Spleen (tissue), 11 donors: ENCODE measurements around the gene OR2S2. TPM values are rescaled to one million over a fixed set of nuclear protein-coding genes. Genes with fewer than 3 reads are reported as not detected.

Experiments used
- DNase-seq: peaks from one replicate; pipeline ENCODE4 v3.0.0-alpha.2; 2020
- H3K27ac ChIP-seq, 8 donors: fragments of 200-600 bp; sonication (generic) in 7 of 8; 1 replicate in 4 of 8; 2 replicates in 4 of 8; pipeline versions ENCODE4 v1.5.0 to v1.8.0; 2016 to 2021; ENCODE audit warnings: inconsistent platforms in 4 of 8, mild to moderate bottlenecking in 4 of 8, moderate library complexity in 1 of 8
- H3K27me3 ChIP-seq, 7 donors: fragments of 200-600 bp; sonication (generic) in 6 of 7; replicated peaks in 1 of 7; 1 replicate in 4 of 7; 2 replicates in 3 of 7; pipeline versions ENCODE4 v1.5.0 to v1.8.0; 2016 to 2021; ENCODE audit warnings: inconsistent platforms in 3 of 7, mild to moderate bottlenecking in 1 of 7
- H3K36me3 ChIP-seq, 6 donors: fragments of 200-600 bp; sonication (generic) in 5 of 6; 1 replicate in 4 of 6; 2 replicates in 2 of 6; pipeline versions ENCODE4 v1.5.0 to v1.8.0; 2016 to 2021; ENCODE audit warnings: inconsistent platforms in 2 of 6
- H3K4me1 ChIP-seq, 6 donors: fragments of 200-600 bp; sonication (generic) in 5 of 6; 1 replicate in 3 of 6; 2 replicates in 3 of 6; pipeline versions ENCODE4 v1.5.0 to v1.8.0; 2016 to 2021; ENCODE audit warnings: inconsistent platforms in 3 of 6
- H3K4me3 ChIP-seq, 8 donors: fragments of 200-600 bp; sonication (generic) in 7 of 8; 1 replicate in 4 of 8; 2 replicates in 4 of 8; pipeline versions ENCODE4 v1.5.0 to v1.8.0; 2016 to 2021; ENCODE audit warnings: inconsistent platforms in 4 of 8, mild to moderate bottlenecking in 4 of 8, moderate library complexity in 2 of 8
- H3K9me3 ChIP-seq, 8 donors: fragments of 200-600 bp; sonication (generic) in 7 of 8; 1 replicate in 4 of 8; 2 replicates in 4 of 8; pipeline versions ENCODE4 v1.5.0 to v1.8.0; 2016 to 2021; ENCODE audit warnings: inconsistent platforms in 4 of 8
- CTCF ChIP-seq, 11 experiments: fragments of 200-600 bp in 7 of 11; fragments of 450-650 bp in 4 of 11; sonication (generic) in 4 of 11; IDR thresholded peaks in 8 of 11; conservative IDR thresholded peaks in 3 of 11; 1 replicate in 7 of 11; 2 replicates in 4 of 11; pipeline versions ENCODE4 v1.4.0 to v1.8.0; 2016 to 2021; ENCODE audit warnings: antibody characterized with exemption in 11 of 11, inconsistent platforms in 4 of 11, mild to moderate bottlenecking in 1 of 11
- POLR2A ChIP-seq, 3 donors: fragments of 450-650 bp; IDR thresholded peaks; one replicate each; pipeline ENCODE4 v1.5.1; 2017; ENCODE audit warnings: antibody characterized with exemption in 3 of 3, mild to moderate bottlenecking in 1 of 3
- POLR2AphosphoS5 ChIP-seq, 3 donors: sonication (generic); formaldehyde crosslinking; IDR thresholded peaks; one replicate each; pipeline ENCODE4 v1.5.1; 2017; ENCODE audit warnings: antibody characterized with exemption in 3 of 3
- WGBS, 5 donors: extraction: QIAGEN DNeasy Blood & Tissue Kit in 3 of 5; methylation state at CpG; one replicate each; pipeline versions ENCODE4 v1.1.5 to v1.1.7; 2013 to 2018; 5-methylcytosine and 5-hydroxymethylcytosine counted together
- intact Hi-C: fragments of 100-400 bp; cut with DNase I; formaldehyde crosslinking; loops from one replicate; pipeline ENCODE4 v1.15.0; 2023; ENCODE audit warnings: low total_unique reads
- polyA plus RNA-seq, 3 donors: library from polyadenylated mRNA; stranded (reverse); fragments of 200-250 nt; gene quantifications; one replicate each; pipeline ENCODE4 v1.2.1, GENCODE V29; 2013
- total RNA-seq, 7 donors: library from RNA; depleted of rRNA in 3 of 7; stranded (reverse); fragments of >200 nt in 3 of 7; fragmentation: NEBNext Ultra II Directional in 4 of 7; extraction: Animal tissue kit (Norgen Biotek cat#: 25700) in 4 of 7; gene quantifications; one replicate each; pipeline versions ENCODE4 v1.1.0 to v1.2.1, GENCODE V29; 2016 to 2021
- donor health status: healthy with polysubstance abuse.
- donor health status: DM: no; HTN: no; CAD: no; lungs with moderate emphysema.
- donor health status: DM: no; HTN: no; CAD: no.
- donor health status: Bipolar disorder and iron deficiency.
- donor health status: healthy.
- donor health status: DM: no; HTN: no; CAD: no.
- donor health status: DM: yes; HTN: yes; CAD: no.

OR2S2 gene
- total and polyA plus RNA-seq, 10 donors: not detected

- H3K27ac ChIP-seq: peak overlapping the region; percentile 60 to 82 (median 78)
- no peaks in the 10 kb centered on the region for H3K36me3 ChIP-seq
- intact Hi-C loops: loop anchor here (10.0 kb wide), 1 partner anchor 116 kb away; no protein-coding TSS in a partner anchor
- peaks cover 52 to 95% (median 86%) of the 10 kb centered on the region in 6 donors for H3K4me1 ChIP-seq
- TF ChIP-seq POLR2A (IDR thresholded peaks at IDR 0.05): no peak
- no peak for TF ChIP-seq CTCF (IDR thresholded peaks at IDR 0.05 in 8 of 11, conservative IDR thresholded peaks at IDR 0.05 in 3 of 11)
- no peak for TF ChIP-seq POLR2AphosphoS5 (IDR thresholded peaks at IDR 0.05)
- no peak overlapping the region for H3K4me3 ChIP-seq
- 60 to 70% (median 65%) methylated on average over 9 of the region's 9 CpGs for WGBS, 5 donors
- peaks cover 0 to 4% (median 0%) of the 10 kb centered on the region in 7 donors for H3K27me3 ChIP-seq
- H3K9me3 ChIP-seq: no peaks in the 10 kb centered on the region
- DNase-seq: no peak
Observed at GRCh38 chr9:35908504-35909125, 49.3 kb downstream of the OR2S2 start.

GRCh38 chr9:35907711-35908503, 50.0 kb downstream of the OR2S2 start:
- no peak overlapping the region for H3K4me3 ChIP-seq
- no peaks in the 10 kb centered on the region for H3K9me3 ChIP-seq
- TF ChIP-seq POLR2A (IDR thresholded peaks at IDR 0.05): no peak
- no peak for TF ChIP-seq CTCF (IDR thresholded peaks at IDR 0.05 in 8 of 11, conservative IDR thresholded peaks at IDR 0.05 in 3 of 11)
- TF ChIP-seq POLR2AphosphoS5 (IDR thresholded peaks at IDR 0.05): peak in 2 of 3 donors; percentile 37 to 61
- intact Hi-C loops: loop anchor here (10.0 kb wide), 1 partner anchor 117 kb away; no protein-coding TSS in a partner anchor
- H3K27ac ChIP-seq: peak overlapping the region; percentile 60 to 82 (median 78)
- WGBS, 5 donors: 27 to 36% (median 30%) methylated on average over 13 of the region's 13 CpGs
- DNase-seq: no peak
- H3K36me3 ChIP-seq: no peaks in the 10 kb centered on the region
- peaks cover 0 to 5% (median 0%) of the 10 kb centered on the region in 7 donors for H3K27me3 ChIP-seq
- peaks cover 57 to 100% (median 90%) of the 10 kb centered on the region in 6 donors for H3K4me1 ChIP-seq

Other genes starting within 250 kb of the OR2S2 start
- gene TLN1, start 226.0 kb downstream of the OR2S2 start, total RNA-seq: 100 to 1,000 TPM; 356 to 881 (median 592) TPM
- 100 to 1,000 TPM in 1 of 3 donors, 10 to 100 TPM in 2; 79.9 to 122 (median 95.5) TPM for gene TLN1, start 226.0 kb downstream of the OR2S2 start, polyA plus RNA-seq
- 10 to 100 TPM; 21.8 to 35.9 (median 26.0) TPM for gene CREB3, start 225.5 kb downstream of the OR2S2 start, total RNA-seq
- 10 to 100 TPM; 14.7 to 26.7 (median 20.9) TPM for gene CREB3, start 225.5 kb downstream of the OR2S2 start, polyA plus RNA-seq
- gene GBA2, start 208.9 kb downstream of the OR2S2 start, total RNA-seq: 100 to 1,000 TPM in 1 of 7 donors, 10 to 100 TPM in 6; 70.5 to 111 (median 74.3) TPM
- 10 to 100 TPM; 22.8 to 40.9 (median 37.9) TPM for gene GBA2, start 208.9 kb downstream of the OR2S2 start, polyA plus RNA-seq
- gene RGP1, start 208.9 kb downstream of the OR2S2 start, total RNA-seq: 10 to 100 TPM; 19.7 to 29.2 (median 22.0) TPM
- 1 to 10 TPM; 2.2 to 9.5 (median 2.5) TPM for gene RGP1, start 208.9 kb downstream of the OR2S2 start, polyA plus RNA-seq
- not detected for gene MSMP, start 203.9 kb downstream of the OR2S2 start, total RNA-seq
- gene MSMP, start 203.9 kb downstream of the OR2S2 start, polyA plus RNA-seq: 1 to 10 TPM in 1 of 3 donors, under 1 TPM in 2; 0.58 to 1.6 (median 0.63) TPM
- gene NPR2, start 166.6 kb downstream of the OR2S2 start, total RNA-seq: 10 to 100 TPM in 2 of 7 donors, 1 to 10 TPM in 5; 6.7 to 17.1 (median 9.2) TPM
- gene NPR2, start 166.6 kb downstream of the OR2S2 start, polyA plus RNA-seq: 1 to 10 TPM; 5.8 to 7.8 (median 7.3) TPM
- 1 to 10 TPM; 1.1 to 4.5 (median 2.3) TPM for gene SPAG8, start 145.9 kb downstream of the OR2S2 start, total RNA-seq
- 1 to 10 TPM; 1.7 to 2.5 (median 1.7) TPM for gene SPAG8, start 145.9 kb downstream of the OR2S2 start, polyA plus RNA-seq
- 10 to 100 TPM; 20.1 to 32.4 (median 23.0) TPM for gene HINT2, start 143.1 kb downstream of the OR2S2 start, total RNA-seq
- gene HINT2, start 143.1 kb downstream of the OR2S2 start, polyA plus RNA-seq: 10 to 100 TPM; 60.0 to 73.6 (median 69.6) TPM
- gene FAM221B, start 129.4 kb downstream of the OR2S2 start, total RNA-seq: not detected
- not detected for gene FAM221B, start 129.4 kb downstream of the OR2S2 start, polyA plus RNA-seq
- 1 to 10 TPM; 2.9 to 9.8 (median 5.9) TPM for gene TMEM8B, start 128.9 kb downstream of the OR2S2 start, total RNA-seq
- gene TMEM8B, start 128.9 kb downstream of the OR2S2 start, polyA plus RNA-seq: 1 to 10 TPM; 3.2 to 8.8 (median 7.2) TPM
- gene OR13J1, start 87.8 kb downstream of the OR2S2 start, total RNA-seq: not detected
- not detected for gene OR13J1, start 87.8 kb downstream of the OR2S2 start, polyA plus RNA-seq
- 1 to 10 TPM in 2 of 7 donors, under 1 TPM in 1, not detected in 4; 0.65 to 2.5 (median 1.6) TPM for gene HRCT1, start 52.0 kb downstream of the OR2S2 start, total RNA-seq
- gene HRCT1, start 52.0 kb downstream of the OR2S2 start, polyA plus RNA-seq: 1 to 10 TPM in 1 of 3 donors, under 1 TPM in 2; 0.52 to 1.1 (median 0.70) TPM
- 1 to 10 TPM in 5 of 7 donors, under 1 TPM in 2; 0.68 to 3.8 (median 1.6) TPM for gene SPAAR, start 48.7 kb downstream of the OR2S2 start, total RNA-seq
- gene SPAAR, start 48.7 kb downstream of the OR2S2 start, polyA plus RNA-seq: 1 to 10 TPM in 1 of 3 donors, under 1 TPM in 2; 0.46 to 1.9 (median 0.63) TPM
- 10 to 100 TPM in 4 of 7 donors, 1 to 10 TPM in 3; 9.3 to 16.0 (median 12.5) TPM for gene RECK, start 78.8 kb upstream of the OR2S2 start, total RNA-seq
- gene RECK, start 78.8 kb upstream of the OR2S2 start, polyA plus RNA-seq: 1 to 10 TPM; 2.7 to 3.6 (median 3.4) TPM
- gene GLIPR2, start 178.6 kb upstream of the OR2S2 start, total RNA-seq: 10 to 100 TPM; 25.4 to 72.1 (median 42.1) TPM
- 10 to 100 TPM; 25.2 to 37.5 (median 30.3) TPM for gene GLIPR2, start 178.6 kb upstream of the OR2S2 start, polyA plus RNA-seq
- 1 to 10 TPM in 1 of 7 donors, under 1 TPM in 3, not detected in 3; 0.13 to 1.0 (median 0.46) TPM for gene CCIN, start 211.2 kb upstream of the OR2S2 start, total RNA-seq
- under 1 TPM; 0.03 to 0.09 (median 0.03) TPM for gene CCIN, start 211.2 kb upstream of the OR2S2 start, polyA plus RNA-seq
- 100 to 1,000 TPM; 122 to 166 (median 140) TPM for gene CLTA, start 232.8 kb upstream of the OR2S2 start, total RNA-seq
- 100 to 1,000 TPM in 2 of 3 donors, 10 to 100 TPM in 1; 92.0 to 176 (median 133) TPM for gene CLTA, start 232.8 kb upstream of the OR2S2 start, polyA plus RNA-seq